Measurements from ENCODE around the gene C10orf67.
"Not testable (repeated sequence)": the region's sequence is repeated elsewhere in the genome, so short reads cannot be mapped to it uniquely, and the experiment has no call there.

The C10orf67 gene

DNA sequence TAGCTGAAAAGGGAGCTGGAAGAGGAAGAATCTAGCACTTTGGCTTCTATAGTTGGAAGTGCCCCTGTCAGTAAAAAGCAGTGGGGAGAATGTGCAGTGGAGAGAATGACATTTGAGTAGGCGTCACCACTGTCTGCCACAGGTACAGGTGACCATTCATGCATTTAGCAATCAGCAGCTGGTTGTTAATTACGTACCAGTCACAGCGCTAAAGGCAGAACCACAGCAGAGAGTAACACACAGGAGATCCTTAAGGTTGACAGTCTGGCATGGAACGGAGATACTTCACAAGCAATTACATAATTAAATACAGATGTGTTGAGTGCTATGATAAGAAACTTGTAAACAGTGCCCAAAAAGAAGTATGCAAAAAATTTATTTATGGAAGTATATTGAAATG lies 24.8 kb downstream of the C10orf67 start:
- Mint-ChIP-seq H3K27me3 (ENCODE audit: low read depth) (no peaks in the 10 kb centered on the region), H3K9me3 (no peaks in the 10 kb centered on the region), H3K27ac (no peak overlapping the region), H3K36me3 (ENCODE audit: low read depth) (no peaks in the 10 kb centered on the region), H3K4me1 (ENCODE audit: low read depth) (peaks cover under 1% of the 10 kb centered on the region), H3K4me3 (no peak overlapping the region)

DNA sequence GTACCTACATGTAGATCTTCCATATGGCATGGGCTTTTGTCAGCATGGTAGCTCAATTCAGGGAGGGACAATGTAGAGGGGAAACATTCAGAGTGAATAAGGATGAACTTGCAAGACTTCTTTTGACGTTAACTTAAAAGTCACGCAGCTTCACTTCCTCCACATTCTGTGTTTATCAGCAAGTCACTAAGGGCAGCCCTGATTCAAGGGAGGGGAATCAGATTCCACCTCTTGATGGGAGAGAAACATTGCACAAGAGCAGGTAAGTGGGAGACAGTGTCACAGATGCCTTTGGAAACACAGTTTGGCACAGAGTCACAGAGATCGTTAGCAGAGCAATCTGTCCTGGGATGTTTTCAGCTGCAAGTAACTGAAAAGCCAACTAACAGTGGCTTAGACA lies 26.2 kb downstream of the C10orf67 start:
- H3K4me3 Mint-ChIP-seq, result no peak overlapping the region
- no peak overlapping the region for H3K27ac Mint-ChIP-seq
- no peaks in the 10 kb centered on the region for H3K36me3 Mint-ChIP-seq (ENCODE audit: low read depth)
- no peaks in the 10 kb centered on the region for H3K9me3 Mint-ChIP-seq
- peaks cover 3% of the 10 kb centered on the region for H3K4me1 Mint-ChIP-seq (ENCODE audit: low read depth)
- peaks cover 3% of the 10 kb centered on the region for H3K27me3 Mint-ChIP-seq (ENCODE audit: low read depth)

DNA sequence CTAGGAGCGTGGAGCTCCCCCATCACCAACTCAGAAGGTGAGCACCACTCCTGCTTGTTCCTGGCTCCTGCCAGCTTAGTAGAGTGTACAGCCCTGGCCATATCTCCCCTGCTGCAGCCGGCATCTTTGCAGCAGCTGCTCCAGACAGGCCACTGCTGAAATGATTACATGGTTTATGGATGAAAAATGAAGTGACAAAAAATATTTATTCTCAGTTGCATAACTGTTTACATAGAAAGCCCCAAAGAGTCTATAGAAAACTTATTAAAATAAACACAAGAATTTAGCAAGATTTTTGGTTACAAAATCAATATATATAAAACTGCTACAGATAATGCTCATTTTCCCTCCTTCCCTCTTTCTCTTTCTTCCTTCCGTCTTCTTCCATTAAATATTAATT lies 27.2 kb downstream of the C10orf67 start:
- Mint-ChIP-seq H3K4me1 (ENCODE audit: low read depth) (peaks cover 3% of the 10 kb centered on the region), H3K36me3 (ENCODE audit: low read depth) (no peaks in the 10 kb centered on the region), H3K27me3 (ENCODE audit: low read depth) (peaks cover 3% of the 10 kb centered on the region), H3K27ac (no peak overlapping the region), H3K4me3 (no peak overlapping the region), H3K9me3 (no peaks in the 10 kb centered on the region)

DNA sequence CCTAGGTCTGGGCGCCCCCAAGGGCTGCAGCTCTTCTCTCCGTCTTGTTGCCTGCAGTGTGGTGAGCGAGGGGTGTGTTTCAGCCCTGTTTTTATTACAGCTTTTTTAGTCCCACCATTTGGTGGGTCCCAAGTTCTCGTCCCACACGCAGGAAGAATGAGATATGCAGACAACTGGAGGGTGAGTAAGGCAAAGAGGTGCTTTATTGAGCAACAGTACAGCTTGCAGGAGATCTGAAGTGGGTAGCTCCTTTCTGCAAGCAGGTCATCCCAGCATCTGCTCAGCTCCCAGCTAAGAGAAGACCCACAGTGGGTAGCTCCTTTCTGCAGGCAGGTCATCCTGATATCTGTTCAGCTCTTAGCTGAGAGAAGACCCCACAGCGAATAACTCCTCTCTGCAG lies 28.2 kb downstream of the C10orf67 start:
- H3K36me3 Mint-ChIP-seq (ENCODE audit: low read depth), result no peaks in the 10 kb centered on the region
- no peak overlapping the region for H3K4me3 Mint-ChIP-seq
- peaks cover 3% of the 10 kb centered on the region for H3K4me1 Mint-ChIP-seq (ENCODE audit: low read depth)
- peaks cover 3% of the 10 kb centered on the region for H3K27me3 Mint-ChIP-seq (ENCODE audit: low read depth)
- H3K27ac Mint-ChIP-seq, result no peak overlapping the region
- no peaks in the 10 kb centered on the region for H3K9me3 Mint-ChIP-seq

DNA sequence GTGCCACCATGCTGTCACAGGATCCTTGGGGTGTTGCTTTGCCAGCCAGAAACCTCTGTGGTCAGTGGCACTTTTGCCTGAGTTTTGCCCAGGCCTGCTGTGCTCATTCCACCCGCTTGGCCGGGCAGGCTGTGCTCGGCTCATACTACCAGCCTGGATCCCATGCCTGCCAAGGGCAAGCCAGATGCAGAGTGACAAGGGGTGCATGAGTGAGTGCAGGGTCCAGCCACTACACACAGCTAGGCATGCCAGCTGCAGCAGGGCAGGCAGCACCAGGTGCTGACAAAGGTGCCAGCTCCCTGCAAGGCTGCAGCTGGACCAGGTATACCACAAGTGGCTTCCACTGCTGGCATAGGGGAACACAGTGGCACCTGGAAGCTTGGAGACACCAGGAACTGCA lies 28.6 kb downstream of the C10orf67 start:
- Mint-ChIP-seq H3K27ac (no peak overlapping the region), H3K4me1 (ENCODE audit: low read depth) (peaks cover 3% of the 10 kb centered on the region), H3K4me3 (no peak overlapping the region), H3K9me3 (no peaks in the 10 kb centered on the region), H3K36me3 (ENCODE audit: low read depth) (no peaks in the 10 kb centered on the region), H3K27me3 (ENCODE audit: low read depth) (peaks cover 3% of the 10 kb centered on the region)

DNA sequence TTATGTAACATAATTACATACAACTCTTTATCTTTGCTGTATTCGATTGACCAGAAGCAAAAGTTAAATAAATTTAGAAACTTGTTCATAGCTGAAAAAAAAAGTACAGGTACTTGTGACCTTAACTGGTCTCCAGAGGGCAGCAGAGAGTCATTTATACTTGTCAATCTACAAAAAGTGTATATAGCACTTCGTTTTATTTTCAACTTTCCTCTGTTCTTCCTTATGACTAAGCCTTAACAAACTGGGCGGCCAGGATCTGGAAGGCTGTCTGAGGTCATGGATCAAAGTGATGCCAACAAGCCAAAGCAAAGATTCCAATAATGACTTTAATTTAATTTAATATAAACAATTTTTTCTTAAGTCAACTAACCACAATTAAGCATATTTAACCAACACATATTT lies 29.8 kb downstream of the C10orf67 start:
- Mint-ChIP-seq H3K4me1 (ENCODE audit: low read depth) (peaks cover 3% of the 10 kb centered on the region), H3K4me3 (no peak overlapping the region), H3K27me3 (ENCODE audit: low read depth) (peaks cover 3% of the 10 kb centered on the region), H3K9me3 (no peaks in the 10 kb centered on the region), H3K27ac (no peak overlapping the region), H3K36me3 (ENCODE audit: low read depth) (no peaks in the 10 kb centered on the region)

DNA sequence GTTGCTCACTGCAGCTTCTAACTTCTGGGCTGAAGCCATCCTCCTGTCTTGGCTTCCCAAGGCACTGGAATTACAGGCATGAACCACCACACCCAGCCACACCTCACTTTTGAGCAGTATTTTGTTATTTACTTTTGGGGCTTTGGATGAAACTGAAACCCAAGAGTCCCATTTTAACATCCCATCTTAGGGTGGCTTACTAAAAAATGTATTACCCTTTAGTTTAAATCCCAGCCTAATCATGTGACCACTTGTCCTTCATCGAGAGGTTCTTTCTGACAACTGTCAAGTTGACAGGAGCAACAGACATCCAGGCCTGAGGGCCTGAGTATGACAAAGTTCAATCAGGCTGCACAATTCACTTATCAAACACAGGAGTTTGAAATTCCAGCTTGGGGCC lies 33.6 kb downstream of the C10orf67 start:
- no peaks in the 10 kb centered on the region for H3K9me3 Mint-ChIP-seq
- H3K4me3 Mint-ChIP-seq, result no peak overlapping the region
- peaks cover 7% of the 10 kb centered on the region for H3K27me3 Mint-ChIP-seq (ENCODE audit: low read depth)
- H3K4me1 Mint-ChIP-seq (ENCODE audit: low read depth), result peaks cover 3% of the 10 kb centered on the region
- no peaks in the 10 kb centered on the region for H3K36me3 Mint-ChIP-seq (ENCODE audit: low read depth)
- no peak overlapping the region for H3K27ac Mint-ChIP-seq

DNA sequence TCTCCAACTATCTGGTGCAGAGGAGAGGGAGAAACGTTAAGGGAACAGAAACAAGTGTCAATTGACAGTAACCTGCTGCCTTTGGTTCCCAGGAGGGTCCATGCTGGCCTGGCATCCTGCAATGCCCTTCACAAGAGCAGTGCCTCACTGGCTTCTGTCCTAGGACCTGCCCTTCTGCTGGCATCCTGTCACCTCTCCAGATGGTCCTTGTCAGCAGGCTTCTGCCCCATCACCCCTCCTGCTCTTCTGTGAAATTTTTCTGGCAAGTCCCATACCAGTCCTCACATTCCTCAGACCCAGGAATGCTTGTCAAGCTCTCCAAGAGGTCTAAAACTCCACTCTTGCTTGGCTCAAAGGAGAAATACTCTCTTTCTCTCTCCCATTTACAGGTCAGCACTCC lies 34.2 kb downstream of the C10orf67 start:
- no peak overlapping the region for H3K4me3 Mint-ChIP-seq
- no peaks in the 10 kb centered on the region for H3K36me3 Mint-ChIP-seq (ENCODE audit: low read depth)
- H3K4me1 Mint-ChIP-seq (ENCODE audit: low read depth), result peaks cover 3% of the 10 kb centered on the region
- no peak overlapping the region for H3K27ac Mint-ChIP-seq
- no peaks in the 10 kb centered on the region for H3K9me3 Mint-ChIP-seq
- peaks cover 7% of the 10 kb centered on the region for H3K27me3 Mint-ChIP-seq (ENCODE audit: low read depth)

DNA sequence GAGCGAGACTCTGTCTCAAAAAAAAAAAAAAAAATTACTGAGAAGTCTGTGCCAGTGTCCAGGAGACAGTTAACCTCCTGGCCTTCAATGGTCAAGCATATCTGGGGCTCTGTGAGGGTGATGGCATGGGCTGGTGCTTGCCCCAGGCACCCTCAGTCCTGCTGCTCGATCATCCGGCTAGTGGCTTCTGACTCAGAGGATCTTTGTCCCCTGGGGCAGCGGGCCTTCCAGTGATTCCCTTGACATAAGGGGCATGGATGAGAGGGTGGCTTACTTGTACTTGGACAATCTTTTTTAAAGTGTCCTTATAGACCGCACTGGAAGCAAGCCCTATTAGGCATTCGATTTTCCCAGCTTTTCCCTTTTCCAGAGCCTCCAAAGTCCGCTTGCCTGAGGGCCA lies 44.6 kb downstream of the C10orf67 start:
- not testable (repeated sequence) for H3K9me3 Mint-ChIP-seq; H3K27ac Mint-ChIP-seq; H3K4me1 Mint-ChIP-seq (ENCODE audit: low read depth); H3K36me3 Mint-ChIP-seq (ENCODE audit: low read depth); H3K4me3 Mint-ChIP-seq; H3K27me3 Mint-ChIP-seq (ENCODE audit: low read depth)

DNA sequence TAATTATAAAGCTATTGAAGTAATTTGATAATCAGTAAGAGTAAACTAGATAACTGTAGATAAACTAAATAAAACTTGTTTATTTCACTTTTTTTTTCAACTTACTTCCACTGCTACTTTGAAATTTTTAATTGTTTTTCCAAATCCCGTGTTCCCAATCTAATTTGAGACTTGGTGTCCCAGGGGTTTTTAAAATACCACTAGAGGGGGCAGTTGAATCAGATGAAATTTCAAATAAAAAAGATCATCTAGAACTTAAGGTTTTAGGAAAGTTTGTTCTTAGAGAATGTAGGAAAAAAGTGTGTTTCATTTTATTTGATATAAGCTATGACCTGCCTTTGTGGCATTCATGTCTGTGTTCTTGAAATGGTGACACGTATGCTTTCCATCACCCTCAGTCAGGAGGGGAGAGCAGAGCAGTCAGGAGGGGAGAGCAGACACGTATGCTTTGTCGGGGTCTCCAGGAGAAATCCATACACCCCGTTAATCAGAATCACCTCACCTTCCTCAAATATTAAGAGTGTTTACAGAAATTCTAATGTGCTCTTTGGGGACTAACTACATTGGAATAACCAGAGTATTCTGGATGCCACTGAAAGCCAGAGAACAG lies 49.9 kb downstream of the C10orf67 start:
- no peaks in the 10 kb centered on the region for H3K36me3 Mint-ChIP-seq (ENCODE audit: low read depth)
- H3K4me3 Mint-ChIP-seq, result no peak overlapping the region
- peaks cover 25% of the 10 kb centered on the region for H3K27me3 Mint-ChIP-seq (ENCODE audit: low read depth)
- H3K4me1 Mint-ChIP-seq (ENCODE audit: low read depth), result no peaks in the 10 kb centered on the region
- no peak overlapping the region for H3K27ac Mint-ChIP-seq
- H3K9me3 Mint-ChIP-seq, result no peaks in the 10 kb centered on the region

DNA sequence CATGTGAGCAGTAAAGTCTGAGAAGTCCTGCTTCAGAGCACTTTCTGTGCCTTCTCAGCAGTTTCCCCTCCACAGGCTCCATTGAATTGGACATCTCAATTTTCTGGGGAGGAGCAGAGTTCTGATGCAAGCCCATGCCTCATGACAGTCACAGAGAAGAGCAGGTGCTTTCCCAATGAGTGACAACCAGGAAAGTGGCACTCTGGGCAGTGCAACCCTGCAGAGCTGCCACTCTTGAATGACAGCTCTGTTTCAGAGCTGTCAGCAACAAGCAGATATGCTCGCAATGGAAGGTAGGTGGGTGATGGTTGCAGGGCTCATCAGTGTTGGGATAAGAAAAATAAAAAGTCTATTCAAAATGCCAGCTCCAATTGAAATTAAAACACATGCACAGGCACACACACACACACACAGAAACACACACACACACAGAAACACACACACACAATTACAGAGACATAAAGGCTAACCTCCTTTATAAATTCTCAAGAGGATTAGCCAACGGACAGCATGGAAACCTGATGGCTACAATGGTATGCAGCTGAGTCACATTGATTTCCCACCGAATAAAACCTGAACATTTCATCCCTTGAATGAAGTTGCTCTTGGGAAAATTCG lies 50.5 kb downstream of the C10orf67 start:
- H3K9me3 Mint-ChIP-seq, result no peaks in the 10 kb centered on the region
- H3K4me3 Mint-ChIP-seq, result no peak overlapping the region
- no peak overlapping the region for H3K27ac Mint-ChIP-seq
- H3K27me3 Mint-ChIP-seq (ENCODE audit: low read depth), result peaks cover 25% of the 10 kb centered on the region
- no peaks in the 10 kb centered on the region for H3K4me1 Mint-ChIP-seq (ENCODE audit: low read depth)
- H3K36me3 Mint-ChIP-seq (ENCODE audit: low read depth), result no peaks in the 10 kb centered on the region

DNA sequence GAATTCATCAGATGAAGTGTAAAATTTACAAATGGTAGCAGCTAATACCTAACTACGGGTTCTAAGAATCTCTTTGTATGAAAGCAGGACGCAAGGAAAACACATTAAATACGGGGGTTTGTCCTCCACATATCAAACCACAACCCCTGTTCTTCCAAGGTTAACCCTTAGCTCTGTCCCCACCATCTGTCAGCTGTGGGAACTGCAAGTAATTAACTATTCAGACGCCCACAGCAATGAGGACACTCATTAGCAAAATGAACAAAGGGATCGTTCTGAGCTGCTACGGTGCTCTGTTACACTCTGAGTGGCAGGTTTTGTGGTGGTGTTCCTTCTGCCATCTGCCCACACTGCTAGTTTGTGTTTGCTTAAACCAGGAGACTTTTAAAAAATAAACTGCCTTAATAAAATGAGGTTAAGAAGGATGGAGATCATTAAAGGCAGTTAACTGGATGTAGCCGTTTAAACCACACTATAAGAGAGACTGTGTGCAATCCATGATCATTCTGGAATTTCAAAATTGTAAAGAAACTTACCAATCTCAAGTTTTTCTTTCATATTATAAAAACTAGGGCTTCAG lies 51.4 kb downstream of the C10orf67 start:
- H3K36me3 Mint-ChIP-seq (ENCODE audit: low read depth), result no peaks in the 10 kb centered on the region
- H3K27ac Mint-ChIP-seq, result no peak overlapping the region
- no peaks in the 10 kb centered on the region for H3K9me3 Mint-ChIP-seq
- H3K4me3 Mint-ChIP-seq, result no peak overlapping the region
- peaks cover 25% of the 10 kb centered on the region for H3K27me3 Mint-ChIP-seq (ENCODE audit: low read depth)
- no peaks in the 10 kb centered on the region for H3K4me1 Mint-ChIP-seq (ENCODE audit: low read depth)

DNA sequence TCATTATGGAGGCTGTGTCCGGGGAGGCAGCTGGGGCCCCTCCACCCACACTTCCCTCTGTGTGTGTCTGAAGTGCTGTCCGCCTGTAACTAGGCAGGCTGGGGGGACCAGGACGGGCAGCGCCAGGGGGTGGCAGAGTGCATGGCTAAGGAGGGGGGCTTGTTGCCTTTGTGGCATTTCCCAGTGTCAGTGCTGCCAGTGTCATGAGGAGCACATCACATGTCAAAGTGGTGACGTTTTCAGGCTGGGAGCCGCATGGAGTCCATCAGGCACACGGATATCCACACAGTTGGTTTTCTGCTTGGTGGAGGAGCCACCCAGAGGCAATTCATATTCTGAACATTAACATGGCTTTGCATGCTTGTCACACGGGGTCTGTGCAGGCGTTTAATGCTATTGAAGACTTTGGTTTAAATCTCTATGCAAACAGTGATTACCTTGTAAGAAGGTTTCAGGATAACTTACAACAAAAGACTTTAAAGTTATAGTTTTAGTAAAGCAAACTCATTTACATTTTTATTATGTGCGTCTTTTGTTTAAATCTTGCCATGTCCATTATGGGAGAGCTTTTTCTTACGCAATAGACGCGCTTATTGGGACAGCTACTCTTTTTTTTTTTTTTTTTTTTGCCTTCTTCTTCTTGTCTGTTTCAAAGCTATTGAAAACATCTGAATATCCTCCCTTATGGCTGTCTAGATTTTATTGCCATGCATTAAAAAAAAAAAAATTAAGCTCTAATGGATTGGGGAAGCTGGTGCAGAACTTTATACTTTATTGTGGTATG lies 52.9 kb downstream of the C10orf67 start:
- peaks cover 29% of the 10 kb centered on the region for H3K27me3 Mint-ChIP-seq (ENCODE audit: low read depth)
- H3K4me1 Mint-ChIP-seq (ENCODE audit: low read depth), result no peaks in the 10 kb centered on the region
- no peak overlapping the region for H3K4me3 Mint-ChIP-seq
- no peaks in the 10 kb centered on the region for H3K9me3 Mint-ChIP-seq
- H3K27ac Mint-ChIP-seq, result no peak overlapping the region
- H3K36me3 Mint-ChIP-seq (ENCODE audit: low read depth), result no peaks in the 10 kb centered on the region

DNA sequence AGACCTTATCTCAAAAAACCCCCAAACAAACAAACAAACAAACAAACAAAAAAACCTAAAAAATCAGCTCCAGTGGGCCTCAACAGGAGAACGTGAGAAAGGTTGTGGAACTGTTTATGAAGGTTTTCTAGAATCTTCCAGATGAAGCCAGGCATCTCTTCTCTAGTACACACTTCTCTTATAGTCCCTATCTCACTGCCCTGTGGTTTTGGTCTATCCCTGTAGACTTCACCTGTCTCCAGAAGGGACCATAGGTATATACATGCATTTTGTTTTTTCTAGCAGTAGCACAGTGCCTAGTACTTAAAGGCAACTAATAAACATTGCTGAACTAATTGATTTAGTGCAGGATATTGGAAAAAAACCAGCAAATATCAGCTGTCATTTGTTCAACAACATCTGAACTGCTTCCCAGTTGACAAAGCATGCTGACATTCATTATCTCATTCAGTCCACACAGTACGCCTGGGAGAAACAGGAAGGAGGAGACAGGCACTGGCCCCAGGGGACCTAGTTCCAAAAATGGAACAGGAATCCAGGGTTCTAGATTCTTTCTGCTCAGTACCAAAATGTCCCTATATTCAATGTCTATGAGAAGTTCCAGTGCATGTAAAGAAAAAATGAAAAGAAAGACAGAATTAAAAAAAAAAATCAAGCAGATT lies 59.8 kb downstream of the C10orf67 start:
- Mint-ChIP-seq H3K36me3 (ENCODE audit: low read depth) (no peaks in the 10 kb centered on the region), H3K9me3 (no peaks in the 10 kb centered on the region), H3K27ac (no peak overlapping the region), H3K27me3 (ENCODE audit: low read depth) (peaks cover 14% of the 10 kb centered on the region), H3K4me1 (ENCODE audit: low read depth) (no peaks in the 10 kb centered on the region), H3K4me3 (no peak overlapping the region)
